Measurements from ENCODE around the gene SLC9A3. TPM values are rescaled to one million over a fixed set of nuclear protein-coding genes. Genes with fewer than 3 reads are reported as not detected.
A peak's percentile ranks its signal among the peaks of the same experiment; 100 is the strongest.

Gene SLC9A3
- total and polyA plus RNA-seq, 2 of the 13 experiments (the other 11 are each of a cell fraction or from before 2014, with no cell fraction given) = 1.5 to 1.8 TPM

DNA sequence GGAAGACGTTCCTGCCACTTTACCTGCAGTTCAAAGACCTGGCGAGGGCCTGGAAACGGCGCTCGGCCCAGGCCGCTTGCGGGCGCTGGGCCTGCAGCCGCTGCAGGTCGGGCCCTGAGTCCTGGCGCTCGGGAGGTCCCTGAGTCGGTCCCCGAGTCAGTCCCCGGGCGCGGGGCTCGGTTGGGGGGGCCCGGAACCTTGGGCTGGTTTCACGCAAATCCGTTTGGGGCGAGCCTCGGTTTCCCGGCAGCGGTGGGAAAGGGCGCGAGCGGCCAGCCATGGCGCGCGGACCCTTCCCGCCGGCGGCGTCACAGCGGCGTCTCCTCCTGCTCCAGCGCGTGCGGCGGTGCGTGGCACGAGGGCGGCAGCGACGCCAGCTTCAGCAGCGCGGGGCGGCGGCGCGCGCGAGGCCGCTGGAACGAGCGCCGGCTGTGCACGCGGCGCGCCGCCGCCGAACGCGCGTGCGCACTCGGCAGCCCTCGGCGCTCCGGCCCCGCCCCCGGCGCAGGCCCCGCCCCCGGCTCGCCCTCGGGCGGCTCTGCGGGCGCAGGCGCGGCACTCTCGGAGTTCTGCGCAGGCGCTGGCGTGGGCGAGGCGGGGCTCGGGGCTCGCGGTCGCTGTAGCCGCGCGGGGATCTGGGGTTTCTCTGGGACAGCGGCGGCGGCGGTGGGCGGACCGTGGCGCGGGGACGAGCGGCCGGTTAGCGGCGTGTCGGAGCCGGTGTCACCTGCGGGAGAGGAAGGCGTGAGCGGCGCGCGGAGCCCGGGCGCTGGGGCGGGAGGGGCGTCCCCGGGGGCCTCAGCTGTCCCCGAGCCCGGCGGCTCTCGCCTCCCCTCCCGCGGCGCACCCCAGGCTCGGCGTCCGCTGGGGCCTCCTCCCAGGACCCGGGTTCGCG lies 51.3 kb downstream of the SLC9A3 start (continued):
- TF ChIP-seq RNF2 (conservative IDR thresholded peaks at IDR 0.05; ENCODE audit: low read depth) (peak; percentile 97), TCF7L2 (IDR thresholded peaks at IDR 0.05; ENCODE audit: low read depth, low read length) (no peak), ZNF747 (CRISPR knock-in tag; IDR thresholded peaks at IDR 0.05; ENCODE audit: borderline replicate concordance) (peak; percentile 85), REXO4 (CRISPR knock-in tag; IDR thresholded peaks at IDR 0.05; ENCODE audit: borderline replicate concordance) (peak; percentile 95), ZNF337 (CRISPR knock-in tag; IDR thresholded peaks at IDR 0.05; ENCODE audit: borderline replicate concordance, low read depth) (0 out of 2 replicates have a peak, but pooled peaks have one; percentile 35), KLF6 (CRISPR knock-in tag; IDR thresholded peaks at IDR 0.05) (peak; percentile 97), ZNF558 (CRISPR knock-in tag; IDR thresholded peaks at IDR 0.05; ENCODE audit: borderline replicate concordance) (peak; percentile 91; the same call in 1 of the 2 replicates), NR3C1 (CRISPR knock-in tag; IDR thresholded peaks at IDR 0.05) (no peak), ZNF530 (CRISPR knock-in tag; IDR thresholded peaks at IDR 0.05; ENCODE audit: low read depth) (peak; percentile 85; the same call in 1 of the 2 replicates), TGIF2 (CRISPR knock-in tag; IDR thresholded peaks at IDR 0.05) (peak; percentile 67; the same call in 1 of the 2 replicates), ZNF816 (CRISPR knock-in tag; IDR thresholded peaks at IDR 0.05; ENCODE audit: borderline replicate concordance) (no peak; the same call in 1 of the 2 replicates), MEIS2 (CRISPR knock-in tag; IDR thresholded peaks at IDR 0.05) (peak; percentile 94), RFX1 (IDR thresholded peaks at IDR 0.05) (no peak), ZNF792 (CRISPR knock-in tag; IDR thresholded peaks at IDR 0.05) (peak; percentile 84; the same call in 1 of the 2 replicates), ZNF256 (CRISPR knock-in tag; conservative IDR thresholded peaks at IDR 0.05) (peak; percentile 65; the same call in 1 of the 2 replicates), ZNF766 (CRISPR knock-in tag; IDR thresholded peaks at IDR 0.05; ENCODE audit: borderline replicate concordance) (peak; percentile 99), ZNF354B (CRISPR knock-in tag; IDR thresholded peaks at IDR 0.05) (no peak), CAMTA2 (CRISPR knock-in tag; IDR thresholded peaks at IDR 0.05; ENCODE audit: borderline replicate concordance) (0 out of 2 replicates have a peak, but pooled peaks have one; percentile 78), HDAC1 (CRISPR knock-in tag; IDR thresholded peaks at IDR 0.05) (peak; percentile 47; the same call in 1 of the 2 replicates), ZNF879 (CRISPR knock-in tag; IDR thresholded peaks at IDR 0.05) (peak; percentile 90), MTA1 (CRISPR knock-in tag; IDR thresholded peaks at IDR 0.05; ENCODE audit: borderline replicate concordance) (no peak; the same call in 1 of the 2 replicates), NFRKB (IDR thresholded peaks at IDR 0.05) (no peak), ZNF782 (CRISPR knock-in tag; IDR thresholded peaks at IDR 0.05; ENCODE audit: borderline replicate concordance) (peak; percentile 57; the same call in 1 of the 2 replicates), ZBTB20 (CRISPR knock-in tag; IDR thresholded peaks at IDR 0.05; ENCODE audit: borderline replicate concordance, low read depth) (no peak; the same call in 1 of the 2 replicates)
- TF ChIP-seq, protein P1, sequence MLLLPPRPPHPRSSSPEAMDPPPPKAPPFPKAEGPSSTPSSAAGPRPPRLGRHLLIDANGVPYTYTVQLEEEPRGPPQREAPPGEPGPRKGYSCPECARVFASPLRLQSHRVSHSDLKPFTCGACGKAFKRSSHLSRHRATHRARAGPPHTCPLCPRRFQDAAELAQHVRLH (CRISPR knock-in tag; IDR thresholded peaks at IDR 0.05; ENCODE audit: borderline replicate concordance, low read depth) = peak; percentile 81
- TF ChIP-seq, protein P2, sequence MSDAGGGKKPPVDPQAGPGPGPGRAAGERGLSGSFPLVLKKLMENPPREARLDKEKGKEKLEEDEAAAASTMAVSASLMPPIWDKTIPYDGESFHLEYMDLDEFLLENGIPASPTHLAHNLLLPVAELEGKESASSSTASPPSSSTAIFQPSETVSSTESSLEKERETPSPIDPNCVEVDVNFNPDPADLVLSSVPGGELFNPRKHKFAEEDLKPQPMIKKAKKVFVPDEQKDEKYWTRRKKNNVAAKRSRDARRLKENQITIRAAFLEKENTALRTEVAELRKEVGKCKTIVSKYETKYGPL (CRISPR knock-in tag; IDR thresholded peaks at IDR 0.05) = peak; percentile 61; the same call in 1 of the 2 replicates
- TF ChIP-seq, protein P3, sequence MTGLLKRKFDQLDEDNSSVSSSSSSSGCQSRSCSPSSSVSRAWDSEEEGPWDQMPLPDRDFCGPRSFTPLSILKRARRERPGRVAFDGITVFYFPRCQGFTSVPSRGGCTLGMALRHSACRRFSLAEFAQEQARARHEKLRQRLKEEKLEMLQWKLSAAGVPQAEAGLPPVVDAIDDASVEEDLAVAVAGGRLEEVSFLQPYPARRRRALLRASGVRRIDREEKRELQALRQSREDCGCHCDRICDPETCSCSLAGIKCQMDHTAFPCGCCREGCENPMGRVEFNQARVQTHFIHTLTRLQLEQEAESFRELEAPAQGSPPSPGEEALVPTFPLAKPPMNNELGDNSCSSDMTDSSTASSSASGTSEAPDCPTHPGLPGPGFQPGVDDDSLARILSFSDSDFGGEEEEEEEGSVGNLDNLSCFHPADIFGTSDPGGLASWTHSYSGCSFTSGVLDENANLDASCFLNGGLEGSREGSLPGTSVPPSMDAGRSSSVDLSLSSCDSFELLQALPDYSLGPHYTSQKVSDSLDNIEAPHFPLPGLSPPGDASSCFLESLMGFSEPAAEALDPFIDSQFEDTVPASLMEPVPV (CRISPR knock-in tag; IDR thresholded peaks at IDR 0.05) = peak; percentile 85
- TF ChIP-seq, protein P4, sequence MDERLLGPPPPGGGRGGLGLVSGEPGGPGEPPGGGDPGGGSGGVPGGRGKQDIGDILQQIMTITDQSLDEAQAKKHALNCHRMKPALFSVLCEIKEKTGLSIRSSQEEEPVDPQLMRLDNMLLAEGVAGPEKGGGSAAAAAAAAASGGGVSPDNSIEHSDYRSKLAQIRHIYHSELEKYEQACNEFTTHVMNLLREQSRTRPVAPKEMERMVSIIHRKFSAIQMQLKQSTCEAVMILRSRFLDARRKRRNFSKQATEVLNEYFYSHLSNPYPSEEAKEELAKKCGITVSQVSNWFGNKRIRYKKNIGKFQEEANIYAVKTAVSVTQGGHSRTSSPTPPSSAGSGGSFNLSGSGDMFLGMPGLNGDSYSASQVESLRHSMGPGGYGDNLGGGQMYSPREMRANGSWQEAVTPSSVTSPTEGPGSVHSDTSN (CRISPR knock-in tag; IDR thresholded peaks at IDR 0.05) = no peak

All from HepG2 (cell line).